Gastroesophageal sphincter (tissue), 3 donors: Measurements from ENCODE around the gene SSH3.

Source experiments
- POLR2A ChIP-seq, 2 donors: fragments of 450-650 bp; IDR thresholded peaks; one replicate each; pipeline ENCODE4 v1.6.1; 2017; ENCODE audit warnings: antibody characterized with exemption in 2 of 2, mild to moderate bottlenecking in 2 of 2, moderate library complexity in 1 of 2
- POLR2AphosphoS5 ChIP-seq: sonication (generic); formaldehyde crosslinking; IDR thresholded peaks from one replicate; pipeline ENCODE4 v1.6.1; 2017; ENCODE audit warnings: antibody characterized with exemption
- TF ChIP-seq, protein P1 (sequence below), 4 experiments: fragments of 200-600 bp in 2 of 4; fragments of 450-650 bp in 2 of 4; sonication (generic) in 1 of 4; IDR thresholded peaks; one replicate each; pipeline ENCODE4 v1.5.1; 2017 to 2019; ENCODE audit warnings: antibody characterized with exemption in 4 of 4, mild to moderate bottlenecking in 2 of 4, moderate library complexity in 2 of 4

DNA sequence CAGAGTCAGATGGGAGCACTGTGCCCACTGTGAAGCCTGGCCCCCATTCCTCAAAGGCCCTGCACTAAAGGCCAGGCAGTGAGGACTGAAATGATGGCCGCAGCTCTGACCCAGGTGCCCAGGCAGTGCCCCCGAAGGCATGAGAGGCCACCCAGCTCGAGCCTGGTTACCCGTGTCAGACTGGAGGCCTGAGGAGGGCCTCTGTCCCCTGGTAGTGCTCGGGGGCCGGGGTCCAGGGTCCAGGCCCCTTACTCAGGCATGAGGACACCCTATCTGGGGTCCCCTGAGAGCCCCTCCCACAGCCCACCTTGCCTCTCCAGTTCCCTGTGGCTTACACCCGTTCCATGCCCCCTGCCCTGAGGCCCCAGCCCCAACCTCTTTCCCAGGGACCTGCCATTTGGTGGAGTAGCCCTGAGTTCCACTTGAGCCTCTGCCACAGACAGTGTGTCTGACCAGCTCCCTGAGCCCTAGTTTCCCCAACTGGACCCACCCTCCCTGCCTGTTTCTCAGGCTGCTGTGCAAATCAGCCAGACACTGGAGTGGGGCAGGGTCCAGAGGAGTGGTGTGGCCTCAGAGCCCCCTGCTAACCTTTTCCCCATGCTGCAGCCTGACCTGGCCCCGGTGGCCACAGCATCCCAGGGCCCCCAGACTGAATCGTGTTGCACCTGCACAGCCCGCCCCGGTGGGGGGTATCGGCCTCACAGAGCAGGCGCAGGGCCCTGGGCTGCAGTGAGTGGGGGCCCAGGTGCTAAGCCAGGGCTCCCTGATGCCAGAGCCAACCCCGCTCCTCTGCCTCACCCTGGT lies 25.0 kb upstream of the SSH3 start:
- TF ChIP-seq POLR2A (IDR thresholded peaks at IDR 0.05) (no peak), POLR2AphosphoS5 (no peak)
- TF ChIP-seq, protein P1, sequence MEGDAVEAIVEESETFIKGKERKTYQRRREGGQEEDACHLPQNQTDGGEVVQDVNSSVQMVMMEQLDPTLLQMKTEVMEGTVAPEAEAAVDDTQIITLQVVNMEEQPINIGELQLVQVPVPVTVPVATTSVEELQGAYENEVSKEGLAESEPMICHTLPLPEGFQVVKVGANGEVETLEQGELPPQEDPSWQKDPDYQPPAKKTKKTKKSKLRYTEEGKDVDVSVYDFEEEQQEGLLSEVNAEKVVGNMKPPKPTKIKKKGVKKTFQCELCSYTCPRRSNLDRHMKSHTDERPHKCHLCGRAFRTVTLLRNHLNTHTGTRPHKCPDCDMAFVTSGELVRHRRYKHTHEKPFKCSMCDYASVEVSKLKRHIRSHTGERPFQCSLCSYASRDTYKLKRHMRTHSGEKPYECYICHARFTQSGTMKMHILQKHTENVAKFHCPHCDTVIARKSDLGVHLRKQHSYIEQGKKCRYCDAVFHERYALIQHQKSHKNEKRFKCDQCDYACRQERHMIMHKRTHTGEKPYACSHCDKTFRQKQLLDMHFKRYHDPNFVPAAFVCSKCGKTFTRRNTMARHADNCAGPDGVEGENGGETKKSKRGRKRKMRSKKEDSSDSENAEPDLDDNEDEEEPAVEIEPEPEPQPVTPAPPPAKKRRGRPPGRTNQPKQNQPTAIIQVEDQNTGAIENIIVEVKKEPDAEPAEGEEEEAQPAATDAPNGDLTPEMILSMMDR (IDR thresholded peaks at IDR 0.05): no peak
